Activated T-cell treated with anti-CD3 and anti-CD28 coated beads, Interleukin-2, amount 50 U/mL, for 4 hours (primary cell): Measurements from ENCODE around the gene MAG. TPM values are rescaled to one million over a fixed set of nuclear protein-coding genes. Genes with fewer than 3 reads are reported as not detected.

Experiments
- ATAC-seq, 2 donors: fragments of 200-7000 bp; cut with Tn5 transposase; one replicate each; pipeline ENCODE4 v1.10.0; 2021
- DNase-seq: peaks from one replicate; pipeline ENCODE4 v3.0.0-alpha.2; 2020
- H3K27me3 Mint-ChIP-seq: one replicate; pipeline ENCODE4 v1.8.0; 2021; ENCODE audit warnings: low read depth, mixed read lengths
- H3K36me3 Mint-ChIP-seq: one replicate; pipeline ENCODE4 v1.8.0; 2022; ENCODE audit warnings: mixed read lengths; ENCODE audit not compliant: insufficient read depth
- H3K4me1 Mint-ChIP-seq: one replicate; pipeline ENCODE4 v1.8.0; 2021; ENCODE audit warnings: low read depth, mixed read lengths
- H3K4me3 Mint-ChIP-seq: one replicate; pipeline ENCODE4 v1.8.0; 2021; ENCODE audit warnings: mild to moderate bottlenecking, moderate library complexity, mixed read lengths
- H3K9me3 Mint-ChIP-seq: one replicate; pipeline ENCODE4 v1.8.0; 2021; ENCODE audit warnings: mixed read lengths
- total RNA-seq, 3 donors: library from RNA; stranded (reverse); gene quantifications; one replicate each; pipeline ENCODE4 v1.2.1, GENCODE V29; 2021

Gene MAG
- total RNA-seq, 3 donors from 2014 or later: 0.29 TPM; not detected in 2

DNA sequence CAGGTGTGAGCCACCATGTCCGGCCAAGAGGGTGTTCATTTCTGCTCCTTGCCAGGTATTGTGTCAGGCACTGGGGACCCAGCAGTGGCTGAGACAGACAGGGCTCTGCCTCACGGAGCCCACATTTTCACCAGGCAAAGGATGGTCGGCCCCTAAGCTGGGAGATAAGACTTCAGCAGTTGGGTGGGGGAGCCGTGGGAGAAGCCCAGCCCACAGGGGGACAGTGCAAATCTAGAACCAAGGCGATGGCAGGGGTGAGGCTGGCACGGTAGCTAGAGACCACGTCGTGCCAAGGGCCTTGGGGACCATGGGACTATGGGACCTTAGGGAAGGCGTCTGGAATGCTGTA, 34.9 kb upstream of the MAG start:
- peaks cover 17% of the 10 kb centered on the region for H3K4me1 Mint-ChIP-seq
- H3K4me3 Mint-ChIP-seq: no peak overlapping the region
- H3K9me3 Mint-ChIP-seq: no peaks in the 10 kb centered on the region
- no peaks in the 10 kb centered on the region for H3K27me3 Mint-ChIP-seq
- H3K36me3 Mint-ChIP-seq: peaks cover 7% of the 10 kb centered on the region
- ATAC-seq (no peak), DNase-seq (no peak)

DNA sequence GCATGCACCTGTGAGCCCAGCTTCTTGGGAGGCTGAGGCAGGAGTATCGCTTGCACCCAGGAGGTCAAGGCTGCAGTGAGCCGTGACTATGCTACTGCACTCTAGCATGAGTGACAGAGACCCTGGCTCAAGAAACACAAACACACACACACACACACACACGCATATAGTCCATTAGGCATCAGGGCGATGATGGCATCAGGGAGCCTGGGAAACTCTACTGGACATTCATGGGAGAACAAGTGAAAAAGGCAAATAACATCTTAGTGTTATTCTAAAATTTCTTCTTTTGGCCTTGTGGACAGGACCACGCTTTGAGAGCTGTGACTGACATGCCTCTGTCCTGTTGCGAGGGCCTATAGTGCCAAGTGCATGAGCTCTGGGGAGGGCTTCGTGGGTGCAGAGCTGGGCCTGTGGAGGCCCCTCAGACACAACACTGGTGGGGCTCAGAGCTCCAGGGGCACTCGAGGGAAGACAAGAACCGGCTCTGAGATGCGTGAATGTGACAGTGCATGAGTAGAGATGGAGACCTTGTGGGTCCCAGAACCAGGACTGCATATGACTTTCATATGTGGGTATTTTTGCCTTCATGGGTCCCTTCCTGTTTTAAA, 31.2 kb upstream of the MAG start:
- peaks cover 4% of the 10 kb centered on the region for H3K36me3 Mint-ChIP-seq
- H3K4me1 Mint-ChIP-seq: peaks cover 28% of the 10 kb centered on the region
- no peak for DNase-seq
- no peak for ATAC-seq
- H3K27me3 Mint-ChIP-seq: no peaks in the 10 kb centered on the region
- no peaks in the 10 kb centered on the region for H3K9me3 Mint-ChIP-seq
- H3K4me3 Mint-ChIP-seq: no peak overlapping the region

DNA sequence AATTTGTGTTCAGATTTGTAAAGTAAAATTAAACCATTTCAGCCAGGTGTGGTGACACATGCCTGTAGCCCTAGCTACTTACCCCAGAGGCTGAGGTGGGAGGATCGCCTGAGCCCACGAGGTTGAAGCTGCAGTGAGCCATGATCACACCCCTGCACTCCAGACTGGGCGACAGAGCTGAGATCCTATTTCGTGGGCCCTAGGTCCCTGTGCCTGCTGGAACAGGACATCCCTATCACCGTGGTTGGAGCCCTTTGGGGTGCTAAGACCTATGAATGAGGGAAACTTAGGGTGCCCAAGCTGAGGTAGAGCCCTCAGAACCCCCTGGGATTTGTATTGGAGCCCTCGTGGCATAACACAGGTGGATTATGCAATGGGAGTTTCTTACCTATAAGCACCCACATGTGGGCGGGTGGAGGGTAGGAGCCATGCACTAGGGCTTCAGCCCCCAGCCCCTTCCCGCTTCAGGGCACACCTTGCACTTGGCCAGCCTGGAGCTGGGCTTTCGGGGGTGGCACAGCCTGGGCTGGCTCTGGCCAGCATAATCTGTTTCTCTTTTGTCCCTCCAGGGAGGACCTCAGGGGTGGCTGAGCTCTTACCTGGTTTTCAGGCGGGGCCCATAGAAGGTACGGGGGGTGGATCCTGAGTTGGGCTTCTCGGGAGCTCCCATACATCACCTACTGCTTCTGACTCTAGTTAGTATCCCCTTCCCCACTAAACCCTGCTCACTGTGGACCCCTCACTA, 30.4 kb upstream of the MAG start:
- no peaks in the 10 kb centered on the region for H3K27me3 Mint-ChIP-seq
- ATAC-seq: no peak
- peaks cover 10% of the 10 kb centered on the region for H3K36me3 Mint-ChIP-seq
- peaks cover 32% of the 10 kb centered on the region for H3K4me1 Mint-ChIP-seq
- DNase-seq: no peak
- H3K4me3 Mint-ChIP-seq: no peak overlapping the region
- no peaks in the 10 kb centered on the region for H3K9me3 Mint-ChIP-seq

DNA sequence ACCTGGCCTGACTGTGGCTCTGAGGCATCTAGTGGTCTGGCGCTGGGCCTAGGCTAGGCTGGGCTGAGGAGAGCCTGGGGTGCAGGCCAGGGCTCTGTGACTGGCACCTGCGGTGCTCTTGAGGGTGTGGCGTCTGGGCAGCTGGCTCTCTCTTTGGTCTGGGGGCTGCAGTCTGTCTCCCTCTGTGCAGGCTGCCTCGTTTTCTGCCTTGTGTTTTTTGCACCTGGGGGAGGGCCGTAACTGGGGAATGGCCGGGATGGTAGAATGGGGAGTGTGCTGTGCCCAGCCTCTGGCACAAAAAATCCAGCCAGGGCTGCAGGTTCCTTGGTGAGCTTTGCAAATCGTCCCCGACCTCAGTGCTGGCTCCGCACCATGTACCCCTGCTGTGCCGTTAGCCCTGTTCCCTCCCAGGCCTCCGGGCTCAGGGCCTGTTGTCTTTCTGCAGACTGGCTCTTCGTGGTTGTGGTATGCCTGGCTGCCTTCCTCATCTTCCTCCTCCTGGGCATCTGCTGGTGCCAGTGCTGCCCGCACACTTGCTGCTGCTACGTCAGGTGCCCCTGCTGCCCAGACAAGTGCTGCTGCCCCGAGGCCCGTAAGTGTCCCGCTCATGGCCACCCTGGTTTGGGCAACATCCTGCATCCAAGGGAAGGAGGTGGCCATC, 29.7 kb upstream of the MAG start:
- ATAC-seq: no peak
- no peak for DNase-seq
- Mint-ChIP-seq H3K36me3 (peaks cover 10% of the 10 kb centered on the region), H3K9me3 (no peaks in the 10 kb centered on the region), H3K4me3 (no peak overlapping the region), H3K27me3 (no peaks in the 10 kb centered on the region), H3K4me1 (peaks cover 28% of the 10 kb centered on the region)

DNA sequence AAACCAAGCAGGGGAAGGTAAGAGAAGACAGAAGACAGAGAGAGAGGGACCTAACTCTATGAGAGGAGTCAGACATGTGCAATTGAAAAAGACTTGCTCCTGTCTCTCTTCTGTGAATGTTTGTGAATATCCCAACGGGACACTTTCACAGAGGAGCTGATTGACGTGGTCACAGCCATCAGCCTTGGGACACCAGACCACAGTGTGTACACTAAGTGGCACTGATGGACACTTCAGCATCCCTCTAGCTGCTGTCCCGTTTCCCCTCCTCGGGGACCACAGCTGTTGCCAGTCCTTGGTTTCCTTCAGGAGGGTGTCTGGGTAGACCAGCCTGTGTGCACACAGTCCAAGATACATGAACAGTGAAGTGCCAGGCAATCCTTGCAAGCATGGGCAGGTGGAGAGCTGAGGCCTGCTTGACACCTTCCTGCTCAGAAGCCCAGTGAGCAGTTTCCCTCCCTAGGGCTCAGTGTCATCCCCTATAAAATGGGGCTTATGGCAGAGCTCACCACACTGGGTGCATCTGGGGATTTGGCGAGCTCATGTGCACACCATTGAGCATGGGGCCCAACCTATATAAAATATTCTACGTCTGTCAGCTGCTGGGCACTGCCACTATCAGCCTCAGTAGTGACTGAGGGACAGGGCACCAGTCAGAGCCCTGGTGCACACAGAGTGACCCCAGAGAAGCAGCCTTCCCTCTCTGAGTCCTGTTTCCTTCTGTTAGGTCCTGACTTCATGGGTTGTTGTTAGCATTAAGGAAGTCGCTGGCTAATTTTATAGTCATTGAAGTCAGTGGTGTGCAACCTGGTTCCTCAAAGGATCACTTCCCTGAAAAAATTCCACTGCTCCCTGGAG, 27.5 kb upstream of the MAG start:
- ATAC-seq (no peak), DNase-seq (no peak)
- H3K27me3 Mint-ChIP-seq: no peaks in the 10 kb centered on the region
- H3K9me3 Mint-ChIP-seq: no peaks in the 10 kb centered on the region
- no peak overlapping the region for H3K4me3 Mint-ChIP-seq
- H3K36me3 Mint-ChIP-seq: peaks cover 10% of the 10 kb centered on the region
- peaks cover 20% of the 10 kb centered on the region for H3K4me1 Mint-ChIP-seq

DNA sequence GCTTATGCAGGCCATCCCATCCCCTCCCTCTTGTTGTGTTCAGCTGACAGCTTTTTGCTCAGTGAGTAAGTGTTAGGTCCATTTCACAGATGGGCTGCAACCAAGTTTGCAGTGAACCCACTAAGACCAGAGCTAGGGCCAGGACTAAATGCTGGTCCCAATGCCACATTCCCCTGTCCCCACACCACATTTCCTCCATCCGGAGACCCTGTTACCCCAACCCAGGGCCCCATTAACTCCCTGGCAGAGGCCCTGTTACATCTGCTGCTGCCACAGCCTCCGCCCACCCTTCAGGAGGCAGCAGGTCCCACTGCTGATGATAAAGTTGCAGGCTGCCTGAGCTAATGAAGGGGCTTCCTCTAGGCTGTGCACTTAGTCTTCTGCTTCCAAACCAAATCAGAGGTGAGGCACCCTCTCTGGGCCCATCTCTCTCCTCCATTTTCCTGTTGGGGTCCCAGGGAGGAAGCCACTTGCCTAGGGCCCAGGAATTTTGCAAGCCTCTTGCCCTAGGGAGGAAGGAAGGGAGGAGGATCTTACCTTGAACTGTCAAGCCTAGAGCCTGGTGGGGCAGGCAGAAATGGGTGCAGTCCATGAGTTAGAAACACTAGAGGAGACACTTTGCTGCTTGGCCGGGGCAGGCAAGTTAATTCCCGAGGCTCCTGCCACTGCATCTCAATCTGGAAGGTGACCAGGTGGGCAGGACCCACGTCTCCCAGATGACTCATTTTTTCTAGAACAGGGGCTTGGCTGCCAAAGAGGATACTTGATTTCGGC, 26.6 kb upstream of the MAG start:
- no peak for ATAC-seq
- H3K4me1 Mint-ChIP-seq: peaks cover 23% of the 10 kb centered on the region
- H3K9me3 Mint-ChIP-seq: no peaks in the 10 kb centered on the region
- peak overlapping the region; percentile 79 for H3K4me3 Mint-ChIP-seq
- no peaks in the 10 kb centered on the region for H3K27me3 Mint-ChIP-seq
- peaks cover 7% of the 10 kb centered on the region for H3K36me3 Mint-ChIP-seq
- DNase-seq: no peak

DNA sequence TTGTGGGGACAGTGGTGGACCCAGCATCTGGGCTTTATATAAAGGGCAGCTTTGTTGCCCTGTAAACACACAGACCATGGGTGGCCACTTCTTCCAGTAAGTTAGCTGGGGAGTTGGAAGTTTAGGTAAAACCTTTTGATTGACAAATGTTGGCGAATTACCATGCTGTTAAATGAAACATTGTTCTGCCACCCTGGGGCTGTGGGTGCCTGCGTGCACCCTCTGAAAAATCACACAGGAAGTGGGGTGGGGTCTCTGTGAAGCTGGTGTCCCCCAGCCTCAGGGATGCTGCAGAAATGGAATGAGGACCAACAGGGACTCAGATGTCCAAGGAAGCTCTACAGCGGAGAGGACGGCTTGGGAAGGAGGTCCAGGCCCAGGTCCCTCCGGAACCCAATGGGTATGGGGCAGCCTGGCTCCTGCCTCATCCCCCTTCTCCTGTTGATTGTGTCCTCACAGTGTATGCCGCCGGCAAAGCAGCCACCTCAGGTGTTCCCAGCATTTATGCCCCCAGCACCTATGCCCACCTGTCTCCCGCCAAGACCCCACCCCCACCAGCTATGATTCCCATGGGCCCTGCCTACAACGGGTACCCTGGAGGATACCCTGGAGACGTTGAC, 26.0 kb upstream of the MAG start:
- Mint-ChIP-seq H3K9me3 (no peaks in the 10 kb centered on the region), H3K4me1 (peaks cover 26% of the 10 kb centered on the region), H3K27me3 (no peaks in the 10 kb centered on the region), H3K4me3 (peak overlapping the region; percentile 79), H3K36me3 (peaks cover 11% of the 10 kb centered on the region)
- no peak for ATAC-seq
- no peak for DNase-seq

DNA sequence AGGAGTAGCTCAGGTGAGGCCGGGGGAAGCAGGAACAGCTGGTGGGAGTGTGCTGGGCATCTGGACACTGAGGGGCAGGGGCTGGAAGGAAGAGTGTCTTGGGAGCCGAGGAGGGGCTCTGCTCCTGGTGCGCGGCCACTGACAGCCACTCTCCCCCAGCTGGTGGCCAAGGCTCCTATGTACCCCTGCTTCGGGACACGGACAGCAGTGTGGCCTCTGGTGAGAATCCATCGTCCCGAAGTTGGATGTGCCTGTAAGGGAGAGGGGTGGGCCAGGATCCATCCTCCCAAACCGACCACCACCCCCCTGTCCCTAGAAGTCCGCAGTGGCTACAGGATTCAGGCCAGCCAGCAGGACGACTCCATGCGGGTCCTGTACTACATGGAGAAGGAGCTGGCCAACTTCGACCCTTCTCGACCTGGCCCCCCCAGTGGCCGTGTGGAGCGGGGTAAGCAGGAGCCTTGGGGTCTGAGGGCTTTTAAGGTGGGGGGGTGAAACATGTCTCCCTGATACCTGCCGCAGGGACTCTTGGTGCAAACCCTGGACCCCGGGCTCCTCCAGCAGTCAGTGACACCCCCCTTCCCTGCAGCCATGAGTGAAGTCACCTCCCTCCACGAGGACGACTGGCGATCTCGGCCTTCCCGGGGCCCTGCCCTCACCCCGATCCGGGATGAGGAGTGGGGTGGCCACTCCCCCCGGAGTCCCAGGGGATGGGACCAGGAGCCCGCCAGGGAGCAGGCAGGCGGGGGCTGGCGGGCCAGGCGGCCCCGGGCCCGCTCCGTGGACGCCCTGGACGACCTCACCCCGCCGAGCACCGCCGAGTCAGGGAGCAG, 25.2 kb upstream of the MAG start:
- Mint-ChIP-seq H3K9me3 (no peaks in the 10 kb centered on the region), H3K4me3 (peak overlapping the region; percentile 89), H3K4me1 (peaks cover 28% of the 10 kb centered on the region), H3K27me3 (no peaks in the 10 kb centered on the region), H3K36me3 (peaks cover 15% of the 10 kb centered on the region)
- DNase-seq: no peak
- ATAC-seq: no peak

DNA sequence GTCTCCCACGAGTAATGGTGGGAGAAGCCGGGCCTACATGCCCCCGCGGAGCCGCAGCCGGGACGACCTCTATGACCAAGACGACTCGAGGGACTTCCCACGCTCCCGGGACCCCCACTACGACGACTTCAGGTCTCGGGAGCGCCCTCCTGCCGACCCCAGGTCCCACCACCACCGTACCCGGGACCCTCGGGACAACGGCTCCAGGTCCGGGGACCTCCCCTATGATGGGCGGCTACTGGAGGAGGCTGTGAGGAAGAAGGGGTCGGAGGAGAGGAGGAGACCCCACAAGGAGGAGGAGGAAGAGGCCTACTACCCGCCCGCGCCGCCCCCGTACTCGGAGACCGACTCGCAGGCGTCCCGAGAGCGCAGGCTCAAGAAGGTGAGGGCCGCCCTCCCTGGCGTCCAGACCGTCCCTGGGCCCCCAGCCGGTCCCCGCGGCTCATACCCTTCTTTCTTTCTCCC, 24.6 kb upstream of the MAG start:
- DNase-seq (peak; percentile 46), ATAC-seq (no peak)
- peaks cover 32% of the 10 kb centered on the region for H3K4me1 Mint-ChIP-seq
- H3K27me3 Mint-ChIP-seq: no peaks in the 10 kb centered on the region
- no peaks in the 10 kb centered on the region for H3K9me3 Mint-ChIP-seq
- H3K4me3 Mint-ChIP-seq: peak overlapping the region; percentile 89
- peaks cover 18% of the 10 kb centered on the region for H3K36me3 Mint-ChIP-seq

DNA sequence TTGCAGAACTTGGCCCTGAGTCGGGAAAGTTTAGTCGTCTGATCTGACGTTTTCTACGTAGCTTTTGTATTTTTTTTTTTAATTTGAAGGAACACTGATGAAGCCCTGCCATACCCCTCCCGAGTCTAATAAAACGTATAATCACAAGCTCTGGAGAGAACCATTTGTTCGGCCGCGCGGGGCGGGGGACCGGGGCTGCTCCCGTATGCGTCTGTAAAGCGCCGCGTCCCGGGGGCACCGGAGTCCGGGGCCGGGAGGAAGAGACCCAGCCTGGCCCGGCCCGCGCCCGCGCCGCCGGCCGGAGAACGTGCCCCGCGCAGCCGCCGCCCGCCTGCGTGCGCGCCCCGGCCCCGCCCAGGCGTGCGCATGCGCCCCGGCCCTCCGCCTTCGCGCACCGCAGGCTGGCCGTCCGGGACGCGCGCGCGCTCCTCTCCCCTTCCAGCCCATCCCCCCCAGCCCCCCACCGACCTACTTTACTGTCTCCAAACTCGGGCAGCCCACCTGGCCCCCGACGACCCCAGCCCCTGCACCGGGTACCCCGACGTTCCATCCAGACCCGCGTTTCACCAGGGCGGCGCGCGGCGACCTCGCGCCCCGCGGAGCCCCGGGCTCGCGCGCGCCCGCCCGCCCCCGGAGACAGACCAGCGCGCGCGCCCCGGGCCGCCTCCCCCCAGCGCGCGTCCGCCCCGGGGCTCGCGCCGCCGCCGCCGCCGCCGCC, 24.0 kb upstream of the MAG start:
- Mint-ChIP-seq H3K4me1 (peaks cover 32% of the 10 kb centered on the region), H3K36me3 (peaks cover 19% of the 10 kb centered on the region), H3K9me3 (no peaks in the 10 kb centered on the region), H3K27me3 (no peaks in the 10 kb centered on the region), H3K4me3 (peak overlapping the region; percentile 89)
- DNase-seq (peak; percentile 68), ATAC-seq (peak; percentile 58 to 67)

DNA sequence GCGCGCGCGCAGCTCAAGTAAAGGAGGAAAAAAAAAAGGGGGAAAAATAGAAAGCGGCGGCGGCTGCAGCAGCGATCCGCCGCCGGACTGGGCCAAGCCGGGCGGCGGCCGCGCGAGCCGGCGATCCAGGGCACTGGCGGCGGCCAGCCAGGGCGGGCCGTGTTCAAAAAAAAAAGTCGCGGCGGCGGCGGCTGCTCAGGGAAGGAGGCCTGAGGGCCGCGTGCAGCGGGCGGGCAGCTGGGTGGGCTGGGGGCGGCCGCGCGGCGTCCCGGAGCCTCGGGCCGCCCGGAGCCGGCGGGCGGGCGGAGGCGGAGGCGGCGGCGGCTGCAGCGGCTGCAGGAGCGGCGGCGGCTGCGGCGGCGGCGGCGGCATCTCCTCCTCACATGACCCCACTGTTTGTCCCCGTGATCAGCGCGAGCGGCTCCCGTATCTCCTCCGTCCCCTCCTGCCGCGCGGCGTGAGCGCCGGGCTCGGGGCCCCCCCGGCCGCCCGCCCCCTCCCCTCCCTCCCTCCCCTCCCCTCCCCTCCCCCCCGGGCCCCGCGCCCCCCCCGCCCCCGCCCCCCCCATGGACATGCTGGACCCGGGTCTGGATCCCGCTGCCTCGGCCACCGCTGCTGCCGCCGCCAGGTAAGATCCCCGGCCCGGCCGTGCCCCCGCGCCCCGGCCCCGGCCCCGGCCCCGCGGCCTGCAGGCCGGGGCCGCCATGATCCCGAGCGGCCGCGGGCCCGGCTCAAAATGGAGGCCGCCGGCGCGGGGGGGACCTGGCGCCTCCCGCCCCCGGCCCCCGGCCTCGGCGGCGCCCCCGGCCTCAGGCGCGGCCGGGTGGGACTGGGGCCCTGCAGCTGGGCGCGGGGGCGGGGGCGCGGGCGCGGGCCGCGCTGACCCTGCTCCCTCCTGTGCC, 23.2 kb upstream of the MAG start, which contains the start of gene USF2:
Gene USF2 (plus strand): TSS at position 427 of the 902 bp plus-strand sequence. CDS start 140 bp downstream, at position 567.
- H3K4me3 Mint-ChIP-seq: peak within 1 kb of the TSS; percentile 89
- no peaks in the 10 kb centered on the region for H3K9me3 Mint-ChIP-seq
- peaks cover 25% of the 10 kb centered on the region for H3K36me3 Mint-ChIP-seq
- peaks cover 32% of the 10 kb centered on the region for H3K4me1 Mint-ChIP-seq
- ATAC-seq (peak; percentile 41 to 46), DNase-seq (peak; percentile 42)
- no peaks in the 10 kb centered on the region for H3K27me3 Mint-ChIP-seq
